PC-9 (cell line): Measurements from ENCODE around the gene SH3GL1. TPM values are rescaled to one million over a fixed set of nuclear protein-coding genes. Genes with fewer than 3 reads are reported as not detected.
A peak's percentile ranks its signal among the peaks of the same experiment; 100 is the strongest.

Experiments
- BruUV-seq: library from RNA; stranded (reverse); fragments of 400-500 nt; replicated peaks from 2 replicates; lab custom pipeline; 2021; lab: Mats Ljungman, UMichigan
- CTCF ChIA-PET: fragments of 300-600 bp; sonication (Branson Sonifier 250); formaldehyde crosslinking; loops from one replicate; lab custom pipeline; 2022; ENCODE audit warnings: antibody characterized with exemption; lab: Charles Lee
- POLR2A ChIA-PET: fragments of 300-600 bp; sonication (Branson Sonifier 250); formaldehyde crosslinking; loops from one replicate; lab custom pipeline; 2022; ENCODE audit warnings: antibody characterized with exemption; ENCODE audit not compliant: unreplicated experiment; lab: Charles Lee
- DNase-seq, 2 experiments: peaks; one replicate each; pipeline versions ENCODE4 v3.0.0 to v3.0.0-alpha.2; 2015 to 2022; ENCODE audit warnings: mixed read lengths in 1 of 2
- H2AFZ ChIP-seq: fragments of 200-600 bp; sonication (generic); 2 replicates; pipeline ENCODE4 v1.8.1; 2017; ENCODE audit warnings: antibody characterized with exemption
- H3F3A ChIP-seq: fragments of 200-600 bp; sonication (generic); 2 replicates; pipeline ENCODE4 v1.8.1; 2017; ENCODE audit warnings: antibody characterized with exemption, mild to moderate bottlenecking, low read depth; ENCODE audit not compliant: insufficient read depth
- H3K27ac ChIP-seq: fragments of 200-600 bp; sonication (generic); 2 replicates; pipeline ENCODE4 v1.6.1; 2016; ENCODE audit warnings: mixed run types
- H3K27me3 ChIP-seq: fragments of 200-600 bp; sonication (generic); 2 replicates; pipeline ENCODE4 v1.6.1; 2016; ENCODE audit warnings: low read depth, mixed run types; ENCODE audit not compliant: insufficient read depth
- H3K36me3 ChIP-seq: fragments of 200-600 bp; sonication (generic); 2 replicates; pipeline ENCODE4 v1.6.1; 2016; ENCODE audit warnings: low read depth, mixed run types
- H3K4me1 ChIP-seq: fragments of 200-600 bp; sonication (generic); replicated peaks from 2 replicates; pipeline ENCODE4 v1.6.1; 2016; ENCODE audit warnings: mixed run types; ENCODE audit not compliant: insufficient read depth
- H3K4me2 ChIP-seq: fragments of 200-600 bp; sonication (generic); 2 replicates; pipeline ENCODE4 v1.6.1; 2017; ENCODE audit warnings: mixed run types
- H3K4me3 ChIP-seq: fragments of 200-600 bp; sonication (generic); 2 replicates; pipeline ENCODE4 v1.6.1; 2016; ENCODE audit warnings: mixed run types
- H3K79me2 ChIP-seq: fragments of 200-600 bp; sonication (generic); 2 replicates; pipeline ENCODE4 v1.6.1; 2017; ENCODE audit warnings: low read depth, mixed run types
- H3K9me2 ChIP-seq: fragments of 200-600 bp; sonication (generic); 2 replicates; pipeline ENCODE4 v1.8.1; 2017; ENCODE audit warnings: mild to moderate bottlenecking; ENCODE audit not compliant: insufficient read depth
- H3K9me3 ChIP-seq: fragments of 200-600 bp; sonication (generic); 2 replicates; pipeline ENCODE4 v1.8.1; 2016; ENCODE audit warnings: low read depth; ENCODE audit not compliant: insufficient read depth
- H4K20me1 ChIP-seq: fragments of 200-600 bp; sonication (generic); 2 replicates; pipeline ENCODE4 v1.8.1; 2017; ENCODE audit not compliant: insufficient read depth
- EZH2 ChIP-seq: fragments of 200-600 bp; sonication (generic); IDR thresholded peaks from 2 replicates; pipeline ENCODE4 v1.8.0; 2017; ENCODE audit warnings: antibody characterized with exemption, low read depth
- intact Hi-C: fragments of 100-400 bp; cut with micrococcal nuclease; formaldehyde crosslinking; loops from one replicate; pipeline ENCODE4 v1.10.0; 2022; ENCODE audit not compliant: unreplicated experiment
- total RNA-seq: library from RNA; stranded (reverse); gene quantifications from 2 replicates; pipeline ENCODE4 v1.2.3, GENCODE V29; 2021
- TF ChIP-seq, protein P1 (sequence below): fragments of 200-600 bp; sonication (generic); conservative IDR thresholded peaks from 2 replicates; pipeline ENCODE4 v1.6.1; 2017; ENCODE audit warnings: mixed run types, antibody characterized with exemption, mild to moderate bottlenecking, moderate library complexity

SH3GL1 gene
- total RNA-seq, 1 experiment from 2014 or later: 49.2 TPM

DNA sequence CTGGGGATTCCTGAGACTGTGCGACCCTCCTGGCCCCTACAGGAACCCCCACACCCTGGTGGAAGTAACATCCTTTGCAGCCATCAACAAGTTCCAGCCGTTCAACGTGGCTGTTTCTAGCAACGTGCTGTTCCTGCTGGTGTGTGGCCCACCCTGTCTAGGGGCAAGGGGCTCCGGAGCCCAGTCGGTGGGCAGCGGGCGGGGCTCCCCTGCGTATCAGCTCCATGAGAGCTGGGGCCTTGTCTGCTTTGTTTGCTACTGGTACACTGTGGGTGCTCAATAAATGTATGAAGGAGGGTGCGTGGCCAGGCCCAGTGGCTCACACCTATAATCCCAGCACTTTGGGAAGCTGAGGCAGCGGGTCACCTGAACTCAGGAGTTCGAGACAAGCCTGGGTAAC, 46.1 kb downstream of the SH3GL1 start:
- Histone ChIP-seq H3K4me1 (no peaks in the 10 kb centered on the region), H3K27ac (no peak overlapping the region), H3K9me2 (no peaks in the 10 kb centered on the region), H3K36me3 (no peaks in the 10 kb centered on the region), H3K27me3 (no peaks in the 10 kb centered on the region), H3K9me3 (no peaks in the 10 kb centered on the region), H3K4me3 (no peak overlapping the region), H2AFZ (no peak overlapping the region), H3F3A (peaks cover 3% of the 10 kb centered on the region; the same call in 1 of the 2 replicates), H3K4me2 (no peak overlapping the region), H4K20me1 (no peaks in the 10 kb centered on the region), H3K79me2 (no peaks in the 10 kb centered on the region)
- intact Hi-C loops: no loop called here
- ChIA-PET CTCF (no interaction called here), POLR2A (no interaction called here)
- DNase-seq: no peak
- TF ChIP-seq, protein P1, sequence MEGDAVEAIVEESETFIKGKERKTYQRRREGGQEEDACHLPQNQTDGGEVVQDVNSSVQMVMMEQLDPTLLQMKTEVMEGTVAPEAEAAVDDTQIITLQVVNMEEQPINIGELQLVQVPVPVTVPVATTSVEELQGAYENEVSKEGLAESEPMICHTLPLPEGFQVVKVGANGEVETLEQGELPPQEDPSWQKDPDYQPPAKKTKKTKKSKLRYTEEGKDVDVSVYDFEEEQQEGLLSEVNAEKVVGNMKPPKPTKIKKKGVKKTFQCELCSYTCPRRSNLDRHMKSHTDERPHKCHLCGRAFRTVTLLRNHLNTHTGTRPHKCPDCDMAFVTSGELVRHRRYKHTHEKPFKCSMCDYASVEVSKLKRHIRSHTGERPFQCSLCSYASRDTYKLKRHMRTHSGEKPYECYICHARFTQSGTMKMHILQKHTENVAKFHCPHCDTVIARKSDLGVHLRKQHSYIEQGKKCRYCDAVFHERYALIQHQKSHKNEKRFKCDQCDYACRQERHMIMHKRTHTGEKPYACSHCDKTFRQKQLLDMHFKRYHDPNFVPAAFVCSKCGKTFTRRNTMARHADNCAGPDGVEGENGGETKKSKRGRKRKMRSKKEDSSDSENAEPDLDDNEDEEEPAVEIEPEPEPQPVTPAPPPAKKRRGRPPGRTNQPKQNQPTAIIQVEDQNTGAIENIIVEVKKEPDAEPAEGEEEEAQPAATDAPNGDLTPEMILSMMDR: no peak
- TF ChIP-seq EZH2: no peak
- no TSS peak for BruUV-seq

DNA sequence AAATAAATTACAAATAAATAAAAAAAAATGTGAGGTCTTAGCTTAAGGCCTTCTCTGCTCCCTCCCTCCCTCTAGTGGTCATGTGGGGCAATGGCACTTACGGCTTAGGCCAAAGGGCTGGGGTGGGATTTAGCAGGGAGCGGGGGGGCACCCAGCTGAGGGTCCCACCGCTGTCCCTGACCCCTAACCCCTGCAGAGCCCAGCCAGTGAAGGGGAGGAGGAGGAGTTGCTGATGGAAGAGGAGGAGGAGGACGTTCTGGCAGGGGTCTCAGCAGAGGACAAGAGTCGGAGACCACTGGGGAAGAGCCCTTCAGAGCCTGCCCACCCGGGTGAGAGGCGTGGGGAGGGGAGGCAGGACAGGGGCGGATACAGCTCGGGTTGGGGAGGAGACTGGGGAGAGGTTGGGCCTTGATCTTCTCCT, 47.6 kb downstream of the SH3GL1 start:
- no peak for TF ChIP-seq EZH2
- TF ChIP-seq, protein P1: peak; percentile 87
- BruUV-seq: no TSS peak

DNA sequence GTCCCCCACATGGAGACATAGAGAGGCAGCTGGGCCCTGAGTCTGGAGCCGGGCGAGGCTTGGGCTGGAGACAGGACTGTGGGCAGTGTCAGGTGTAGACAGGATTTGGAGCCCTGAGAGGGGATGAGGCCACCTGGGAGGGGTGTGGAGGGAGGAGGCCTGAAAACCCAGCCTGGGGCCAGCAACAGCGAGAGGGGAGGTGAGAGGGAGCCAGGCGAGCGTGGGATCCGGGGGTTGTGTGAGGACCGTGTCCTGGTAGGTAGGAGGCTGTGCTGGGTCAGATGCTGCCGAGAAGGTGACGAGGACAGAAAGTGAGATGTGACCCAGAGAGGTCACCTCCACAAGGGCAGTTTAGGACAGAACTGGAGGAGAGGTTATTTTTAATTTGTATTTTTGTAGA, 49.6 kb downstream of the SH3GL1 start:
- no peak for DNase-seq
- Histone ChIP-seq H3K4me1 (no peaks in the 10 kb centered on the region), H3K4me2 (no peak overlapping the region), H3K27me3 (no peaks in the 10 kb centered on the region), H3K9me2 (no peaks in the 10 kb centered on the region), H2AFZ (no peak overlapping the region), H3K36me3 (no peaks in the 10 kb centered on the region), H4K20me1 (no peaks in the 10 kb centered on the region), H3K79me2 (no peaks in the 10 kb centered on the region), H3K9me3 (no peaks in the 10 kb centered on the region), H3F3A (peaks cover 3% of the 10 kb centered on the region; the same call in 1 of the 2 replicates), H3K4me3 (no peak overlapping the region), H3K27ac (no peak overlapping the region)
- ChIA-PET POLR2A (no interaction called here), CTCF (no interaction called here)
- TF ChIP-seq, protein P1: no peak
- TF ChIP-seq EZH2: no peak
- BruUV-seq: no TSS peak
- intact Hi-C loops: no loop called here

More for the DNA sequence above, 47.6 kb downstream of the SH3GL1 start:
- Histone ChIP-seq H3K4me2 (no peak overlapping the region), H3K36me3 (no peaks in the 10 kb centered on the region), H3K27ac (no peak overlapping the region), H3F3A (peaks cover 3% of the 10 kb centered on the region; the same call in 1 of the 2 replicates), H2AFZ (no peak overlapping the region), H3K27me3 (no peaks in the 10 kb centered on the region), H3K4me1 (no peaks in the 10 kb centered on the region), H4K20me1 (no peaks in the 10 kb centered on the region), H3K9me3 (no peaks in the 10 kb centered on the region), H3K79me2 (no peaks in the 10 kb centered on the region), H3K9me2 (no peaks in the 10 kb centered on the region), H3K4me3 (no peak overlapping the region)
- POLR2A ChIA-PET: interaction anchor here (0.9 kb wide), 1 partner anchor 10 kb away, joined by 4 read pairs; the partner anchor contains the start of gene MPND
- CTCF ChIA-PET: interaction anchor here (0.6 to 1.4 kb wide), 7 partner anchors 10 to 1073 kb away, joined by 3 to 21 read pairs (median 8); partner anchors contain the start of genes FEM1A and STAP2
- DNase-seq: peak in 1 of 2 experiments; percentile 49
- intact Hi-C loops: loop anchor here (1.0 kb wide), 2 partner anchors 48 to 85 kb away; partner anchors contain the start of gene SH3GL1
